ENCODE results near the gene MBNL2. TPM values are rescaled to one million over a fixed set of nuclear protein-coding genes. Genes with fewer than 3 reads are reported as not detected.

MBNL2 gene
- total RNA-seq, 2 donors from 2014 or later, result 28.2 to 61.8 TPM

GRCh38 chr13:97239306-97239705, 17.2 kb downstream of the MBNL2 start:
- intact Hi-C loops (cut with DNase I), result no loop called here
- Histone ChIP-seq H3K4me1 (peaks cover 3% of the 10 kb centered on the region), H3K9ac (ENCODE audit: low read depth in 2 of 2, low read length in 2 of 2) (no peak overlapping the region), H3K4me3 (no peak overlapping the region), H3K36me3 (no peaks in the 10 kb centered on the region), H3K27me3 (no peaks in the 10 kb centered on the region), H3K27ac (no peak overlapping the region), H3K9me3 (no peaks in the 10 kb centered on the region)
- no peak for DNase-seq
- TF ChIP-seq CTCF (IDR thresholded peaks at IDR 0.05), result no peak

GRCh38 chr13:97239943-97240787, 18.0 kb downstream of the MBNL2 start:
- TF ChIP-seq CTCF (IDR thresholded peaks at IDR 0.05), result no peak
- H3K27ac ChIP-seq, result no peak overlapping the region
- H3K36me3 ChIP-seq, result no peaks in the 10 kb centered on the region
- H3K4me3 ChIP-seq, result no peak overlapping the region
- intact Hi-C loops (cut with DNase I), result no loop called here
- no peaks in the 10 kb centered on the region for H3K9me3 ChIP-seq
- H3K27me3 ChIP-seq, result no peaks in the 10 kb centered on the region
- peaks cover 3% of the 10 kb centered on the region for H3K4me1 ChIP-seq
- no peak overlapping the region for H3K9ac ChIP-seq (ENCODE audit: low read depth in 2 of 2, low read length in 2 of 2)
- DNase-seq, result peak; percentile 65

- no peak overlapping the region for H3K4me3 ChIP-seq
- H3K9me3 ChIP-seq, result no peaks in the 10 kb centered on the region
- peak overlapping the region; percentile 8 for H3K27ac ChIP-seq
- intact Hi-C loops (cut with DNase I), result no loop called here
- H3K36me3 ChIP-seq, result no peaks in the 10 kb centered on the region
- H3K9ac ChIP-seq (ENCODE audit: low read depth in 2 of 2, low read length in 2 of 2), result no peak overlapping the region
- TF ChIP-seq CTCF (IDR thresholded peaks at IDR 0.05), result no peak
- H3K27me3 ChIP-seq, result no peaks in the 10 kb centered on the region
- peaks cover 3% of the 10 kb centered on the region for H3K4me1 ChIP-seq
- DNase-seq, result no peak
These were observed 18.9 kb downstream of the MBNL2 start for GRCh38 chr13:97240788-97241734.

GRCh38 chr13:97241761-97242160, 19.6 kb downstream of the MBNL2 start:
- Histone ChIP-seq H3K36me3 (no peaks in the 10 kb centered on the region), H3K27me3 (no peaks in the 10 kb centered on the region), H3K4me3 (no peak overlapping the region), H3K4me1 (peaks cover 3% of the 10 kb centered on the region), H3K9me3 (no peaks in the 10 kb centered on the region), H3K9ac (ENCODE audit: low read depth in 2 of 2, low read length in 2 of 2) (no peak overlapping the region), H3K27ac (no peak overlapping the region)
- no peak for TF ChIP-seq CTCF (IDR thresholded peaks at IDR 0.05)
- DNase-seq, result no peak
- intact Hi-C loops (cut with DNase I), result no loop called here

- no peaks in the 10 kb centered on the region for H3K36me3 ChIP-seq
- no peak for TF ChIP-seq CTCF (IDR thresholded peaks at IDR 0.05)
- DNase-seq, result no peak
- no peak overlapping the region for H3K9ac ChIP-seq (ENCODE audit: low read depth in 2 of 2, low read length in 2 of 2)
- peak overlapping the region; percentile 51 for H3K27ac ChIP-seq
- peaks cover 3% of the 10 kb centered on the region for H3K4me1 ChIP-seq
- no peaks in the 10 kb centered on the region for H3K9me3 ChIP-seq
- no peaks in the 10 kb centered on the region for H3K27me3 ChIP-seq
- H3K4me3 ChIP-seq, result no peak overlapping the region
- intact Hi-C loops (cut with DNase I), result no loop called here
These were observed 20.8 kb downstream of the MBNL2 start for GRCh38 chr13:97242755-97243497.
